CD1c-positive myeloid dendritic cell (primary cell): ENCODE results near the gene TVP23A.
"Not testable (repeated sequence)": the region's sequence is repeated elsewhere in the genome, so short reads cannot be mapped to it uniquely, and the experiment has no call there.

ENCODE experiments used
- DNase-seq: peaks from one replicate; pipeline ENCODE4 v3.0.0-alpha.2; 2016; ENCODE audit errors: extremely low spot score

Gene TVP23A

DNA sequence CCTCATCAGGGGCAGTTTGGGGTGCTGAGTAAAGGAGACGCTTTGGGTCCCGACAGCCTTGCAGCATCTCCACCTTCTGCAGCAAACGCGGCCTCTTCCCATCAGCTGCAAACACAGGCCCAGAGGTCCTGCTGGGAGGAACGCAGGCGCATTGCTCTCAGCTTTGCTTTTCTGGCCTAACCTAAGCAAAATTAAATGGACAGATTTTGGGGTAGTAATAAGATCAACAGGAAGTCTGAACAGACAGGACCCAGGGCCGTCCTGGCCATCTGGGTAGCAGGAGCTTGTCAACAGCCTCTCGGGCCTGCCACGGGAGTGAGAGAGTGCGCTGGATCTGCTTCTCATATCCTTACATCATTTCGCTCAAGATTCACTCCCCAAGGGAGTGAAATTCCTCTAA, 67.8 kb downstream of the TVP23A start:
- no peak for DNase-seq

DNA sequence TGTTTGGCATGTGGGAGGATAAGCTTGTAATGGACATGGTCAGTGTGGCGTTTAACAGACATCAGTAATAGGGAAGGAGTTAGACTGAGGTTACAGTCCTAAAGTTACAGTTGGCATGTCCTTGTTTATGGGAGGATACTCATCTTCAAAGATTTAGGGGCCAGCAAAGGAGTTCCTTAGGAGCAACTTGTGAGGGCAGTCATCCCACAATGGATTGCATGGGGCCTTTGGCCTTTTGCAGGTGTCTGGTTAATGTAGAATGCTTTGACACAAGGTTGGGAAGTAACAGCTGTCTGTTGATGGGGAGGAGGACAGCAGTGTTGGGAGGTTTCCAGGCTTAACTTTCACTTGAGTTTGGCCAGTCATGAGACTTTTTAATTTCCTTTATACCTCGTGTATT, 72.8 kb downstream of the TVP23A start:
- DNase-seq: peak; percentile 25

DNA sequence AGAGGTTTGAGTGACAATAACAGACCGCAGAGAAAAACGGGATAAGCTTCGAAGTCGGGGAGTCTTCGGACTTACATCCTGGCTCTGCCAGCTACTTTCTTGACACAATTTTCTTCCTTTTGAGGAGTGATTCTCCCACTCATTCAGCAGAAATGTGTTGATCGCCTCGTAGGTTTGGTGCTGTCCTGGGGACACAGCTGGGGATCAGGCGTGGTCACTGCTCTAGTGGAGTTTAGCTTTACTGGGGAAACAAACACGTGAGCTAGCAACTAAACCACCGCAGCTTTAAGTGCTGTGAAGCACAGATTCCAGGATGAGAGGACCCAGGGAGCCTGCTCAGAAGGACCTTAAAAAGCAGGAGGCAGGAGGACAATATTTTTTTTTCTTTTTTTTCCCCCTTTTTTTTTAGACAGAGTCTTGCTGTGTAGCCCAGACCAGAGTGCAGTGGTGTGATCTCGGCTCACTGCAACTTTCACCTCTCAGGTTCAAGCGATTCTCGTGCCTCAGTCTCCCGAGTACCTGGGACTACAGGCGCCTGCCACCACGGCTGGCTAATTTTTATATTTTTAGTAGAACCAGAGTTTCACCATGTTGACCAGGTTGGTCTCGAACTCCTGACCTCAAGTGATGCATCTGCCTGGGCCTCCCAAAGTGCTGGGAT, 74.1 kb downstream of the TVP23A start:
- DNase-seq: no peak

DNA sequence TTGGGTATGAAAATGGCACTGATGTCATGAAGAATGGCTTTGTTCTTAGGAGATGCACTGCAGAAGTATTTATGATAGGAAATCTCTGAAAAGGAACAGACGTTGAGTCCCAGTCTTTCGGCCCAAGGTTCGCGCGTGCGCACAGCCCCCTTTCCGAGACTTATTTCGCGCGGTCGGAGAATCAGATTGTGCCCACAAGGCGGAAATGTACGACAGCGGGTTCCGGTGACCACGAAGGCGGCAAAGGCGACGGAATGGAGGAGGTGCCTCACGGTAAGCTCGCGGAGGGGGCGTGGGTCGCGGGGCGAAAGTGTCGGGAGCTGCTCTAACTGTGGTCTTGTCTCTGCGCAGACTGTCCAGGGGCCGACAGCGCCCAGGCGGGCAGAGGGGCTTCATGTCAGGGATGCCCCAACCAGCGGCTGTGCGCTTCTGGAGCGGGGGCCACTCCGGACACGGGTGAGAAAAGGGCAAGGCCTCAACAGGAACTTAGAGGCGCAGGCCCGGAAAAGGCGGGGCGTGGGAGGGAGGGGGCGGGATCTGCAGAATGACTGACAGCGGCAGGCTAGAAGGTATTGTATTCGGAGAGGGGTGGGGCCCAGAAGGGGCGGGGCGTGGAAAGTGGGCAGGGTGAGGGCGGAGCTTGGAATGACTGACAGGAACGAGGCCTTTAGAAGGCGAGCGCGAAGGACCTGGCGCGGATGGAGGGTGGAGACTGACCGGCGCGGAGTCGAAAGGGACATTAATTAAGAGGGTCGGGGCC, 74.8 kb downstream of the TVP23A start, which contains the start of gene NUBP1:
Gene NUBP1, plus strand, starts transcription at position 233 of the 760 bp plus-strand sequence. Its CDS starts 22 bp downstream, at position 255.
- peak; percentile 99 for DNase-seq

DNA sequence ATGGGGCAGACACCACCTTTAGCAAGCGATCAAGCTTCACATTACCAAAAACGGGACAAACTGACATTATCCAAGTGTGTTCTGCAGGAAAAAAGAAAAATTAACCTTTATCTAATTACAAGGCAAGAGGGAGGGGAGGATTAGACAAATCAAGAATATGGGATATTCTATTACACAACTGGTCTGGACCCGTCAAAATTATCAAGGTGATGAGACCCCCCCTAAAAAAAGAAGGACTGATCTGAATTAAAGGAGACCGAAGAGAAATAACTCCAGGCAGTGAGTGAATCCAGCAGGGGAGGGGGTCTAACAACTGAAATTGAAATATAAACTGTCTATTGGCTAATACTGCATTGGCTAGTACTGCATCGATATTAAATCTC, 75.4 kb downstream of the TVP23A start:
- no peak for DNase-seq

DNA sequence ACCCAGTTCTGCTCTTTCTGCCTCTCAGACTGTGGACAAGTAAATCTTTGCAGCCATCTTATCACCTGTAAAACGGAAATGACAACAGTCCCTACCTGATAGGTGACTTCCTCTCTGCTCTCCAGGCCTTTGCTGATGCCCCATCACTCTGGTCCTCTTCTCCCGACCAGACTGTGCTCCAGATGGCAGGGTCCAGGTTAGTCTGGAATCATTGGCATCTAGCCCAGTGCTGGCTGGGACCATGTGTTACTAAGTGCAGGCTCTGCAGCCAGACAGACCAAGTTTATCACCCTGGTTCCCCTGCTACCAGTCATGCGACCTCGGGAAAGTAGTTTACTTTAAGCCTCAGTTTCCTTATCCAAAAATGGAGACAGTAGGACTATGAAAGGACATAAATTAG, 76.8 kb downstream of the TVP23A start:
- no peak for DNase-seq

DNA sequence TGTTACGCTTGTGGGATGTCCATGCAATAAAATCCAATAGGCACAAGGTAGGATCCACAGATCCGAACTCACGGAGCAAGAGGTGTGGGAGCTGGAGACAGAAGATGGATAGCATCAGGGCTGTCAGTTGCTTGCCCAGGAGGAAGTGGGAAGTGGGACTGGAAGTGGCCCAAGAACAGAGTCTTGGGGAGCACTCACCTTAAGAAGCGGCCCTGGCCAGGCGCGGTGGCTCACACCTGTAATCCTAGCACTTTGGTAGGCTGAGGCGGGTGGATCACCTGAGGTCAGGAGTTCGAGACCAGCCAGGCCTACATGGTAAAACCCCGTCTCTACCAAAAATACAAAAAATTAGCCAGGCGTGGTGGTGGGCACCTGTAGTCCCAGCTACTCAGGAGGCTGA, 77.3 kb downstream of the TVP23A start:
- not testable (repeated sequence) for DNase-seq

DNA sequence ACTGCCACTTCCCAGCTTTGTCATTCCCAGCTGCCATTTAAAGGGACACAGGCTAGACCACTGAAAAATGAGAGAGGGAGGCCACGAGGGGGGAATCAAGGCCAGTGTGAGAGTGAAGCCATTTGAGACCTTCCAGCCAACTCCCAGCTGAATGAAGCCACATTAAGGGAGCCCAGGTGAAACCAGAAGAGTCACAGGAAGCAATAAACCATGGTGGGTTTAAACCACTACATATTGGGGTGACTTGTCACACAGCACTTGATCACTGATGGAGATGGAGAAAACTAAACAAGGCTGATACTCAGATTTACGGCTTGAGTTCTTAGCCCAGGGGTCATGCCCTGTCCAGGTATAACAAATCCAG, 77.8 kb downstream of the TVP23A start:
- DNase-seq: no peak

DNA sequence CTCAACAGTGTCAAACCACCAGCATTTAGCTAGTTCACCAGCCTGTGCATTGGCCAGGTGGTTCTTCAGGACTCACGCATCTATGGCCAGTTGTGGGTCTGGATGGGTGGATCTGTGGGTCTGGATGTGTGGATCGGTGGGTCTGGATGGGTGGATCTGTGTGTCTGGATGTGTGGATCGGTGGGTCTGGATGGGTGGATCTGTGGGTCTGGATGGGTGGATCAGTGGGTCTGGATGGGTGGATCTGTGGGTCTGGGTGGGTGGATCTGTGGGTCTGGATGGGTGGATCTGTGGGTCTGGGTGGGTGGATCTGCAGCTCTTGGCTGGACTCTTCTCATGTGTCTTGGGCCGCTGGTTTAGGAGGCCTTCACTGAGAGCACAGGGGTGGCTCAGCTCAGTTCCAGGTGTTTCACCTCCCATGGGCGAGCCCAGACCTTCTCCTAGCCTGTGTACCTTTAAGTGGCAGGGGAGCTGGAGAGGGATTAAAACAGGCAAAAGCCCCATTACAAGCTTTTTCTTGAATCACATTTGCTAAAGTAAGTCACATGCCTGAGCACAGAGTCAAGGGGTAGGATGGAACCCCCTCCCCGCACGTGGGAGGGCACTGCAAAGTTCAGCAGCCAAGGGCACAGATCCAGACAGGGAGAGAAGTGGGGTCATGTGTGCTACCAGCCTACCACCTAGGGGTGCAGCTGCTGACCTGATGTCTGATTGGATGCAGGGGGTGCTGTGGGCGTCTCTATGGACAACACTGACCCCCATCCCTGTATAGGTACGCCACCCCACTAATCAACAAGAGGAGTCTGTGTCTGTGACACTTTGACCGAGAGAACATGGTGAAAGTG, 78.4 kb downstream of the TVP23A start:
- no peak for DNase-seq

DNA sequence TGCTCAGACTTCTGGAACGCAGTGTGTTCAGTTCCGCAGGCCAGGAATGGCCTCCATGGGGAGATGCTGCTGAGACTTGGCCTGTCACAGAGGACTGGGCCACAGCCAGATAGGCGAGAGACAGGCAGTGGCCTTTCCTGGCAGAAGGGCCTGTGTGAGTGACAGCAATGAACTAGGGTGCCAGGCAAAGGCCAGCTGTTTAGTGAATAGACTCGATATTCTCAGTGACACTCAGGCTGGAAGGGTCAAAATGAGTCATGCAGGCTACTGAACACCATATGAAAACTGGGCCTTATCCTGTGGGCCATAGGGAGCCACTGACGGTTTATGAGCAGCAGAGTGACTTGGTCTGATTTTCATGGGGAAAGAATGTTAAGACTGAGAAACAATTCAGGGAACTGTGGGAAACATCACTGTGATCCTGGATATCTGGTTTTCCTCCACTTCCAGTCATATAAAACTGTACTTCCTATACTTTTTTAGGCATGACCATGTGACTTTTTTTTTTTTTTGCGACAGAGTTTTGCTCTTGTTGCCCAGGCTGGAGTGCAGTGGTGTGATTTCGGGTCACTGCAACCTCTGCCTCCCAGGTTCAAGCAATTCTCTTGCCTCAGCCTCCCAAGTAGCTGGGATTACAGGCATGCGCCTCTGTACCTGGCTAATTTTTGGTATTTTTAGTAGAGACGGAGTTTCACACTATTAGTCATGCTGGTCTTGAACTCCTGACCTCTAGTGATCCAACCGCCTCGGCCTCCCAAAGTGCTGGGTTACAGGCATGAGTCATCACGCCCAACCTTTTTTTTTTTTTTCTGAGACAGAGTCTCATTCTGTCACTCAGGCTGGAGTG, 80.1 kb downstream of the TVP23A start:
- DNase-seq: peak; percentile 86

DNA sequence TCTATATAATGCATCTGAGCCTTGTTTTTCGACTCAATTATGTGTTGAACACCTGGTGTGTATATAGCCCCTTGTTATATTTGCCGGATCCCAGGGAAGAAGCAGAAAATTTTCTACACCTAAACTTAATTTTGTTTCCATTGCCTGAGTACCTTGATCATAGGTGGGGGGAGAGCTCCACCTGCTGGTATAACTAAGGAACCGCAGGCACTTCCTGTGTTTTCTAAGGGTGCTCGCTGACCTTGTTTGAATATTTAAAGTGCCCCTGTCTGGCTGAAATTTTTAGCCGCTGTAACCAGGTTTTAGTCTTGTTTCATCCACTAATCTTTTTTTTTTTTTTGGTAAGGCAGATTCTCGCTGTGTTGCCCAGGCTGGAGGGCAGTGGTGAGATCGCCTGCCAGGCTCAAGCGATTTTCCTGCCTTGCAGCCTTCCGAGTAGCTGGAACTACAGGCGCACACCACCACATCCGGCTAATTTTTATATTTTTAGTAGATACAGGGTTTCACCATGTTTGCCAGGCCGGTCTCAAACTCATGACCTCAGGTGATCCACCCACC, 81.4 kb downstream of the TVP23A start:
- peak; percentile 84 for DNase-seq

DNA sequence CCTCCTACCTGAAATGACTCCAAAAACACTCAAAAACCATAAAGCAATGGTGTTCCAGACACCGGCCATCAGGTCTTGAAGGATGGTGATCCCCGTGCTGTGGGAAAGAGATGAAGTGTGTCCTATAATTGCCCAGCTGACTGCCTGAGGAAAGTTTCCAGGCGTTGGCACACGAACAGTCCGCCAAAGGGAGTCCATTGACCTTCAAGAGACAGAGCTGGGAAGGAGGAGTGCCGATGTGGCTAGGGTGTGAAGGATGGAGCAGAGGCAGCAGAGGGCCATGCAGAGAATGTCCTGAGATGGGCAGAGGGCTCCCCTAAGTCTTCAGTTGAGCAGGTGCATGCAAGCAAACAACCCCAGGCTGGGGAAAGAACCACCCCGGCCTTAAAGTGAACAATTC, 86.8 kb downstream of the TVP23A start:
- DNase-seq: no peak

DNA sequence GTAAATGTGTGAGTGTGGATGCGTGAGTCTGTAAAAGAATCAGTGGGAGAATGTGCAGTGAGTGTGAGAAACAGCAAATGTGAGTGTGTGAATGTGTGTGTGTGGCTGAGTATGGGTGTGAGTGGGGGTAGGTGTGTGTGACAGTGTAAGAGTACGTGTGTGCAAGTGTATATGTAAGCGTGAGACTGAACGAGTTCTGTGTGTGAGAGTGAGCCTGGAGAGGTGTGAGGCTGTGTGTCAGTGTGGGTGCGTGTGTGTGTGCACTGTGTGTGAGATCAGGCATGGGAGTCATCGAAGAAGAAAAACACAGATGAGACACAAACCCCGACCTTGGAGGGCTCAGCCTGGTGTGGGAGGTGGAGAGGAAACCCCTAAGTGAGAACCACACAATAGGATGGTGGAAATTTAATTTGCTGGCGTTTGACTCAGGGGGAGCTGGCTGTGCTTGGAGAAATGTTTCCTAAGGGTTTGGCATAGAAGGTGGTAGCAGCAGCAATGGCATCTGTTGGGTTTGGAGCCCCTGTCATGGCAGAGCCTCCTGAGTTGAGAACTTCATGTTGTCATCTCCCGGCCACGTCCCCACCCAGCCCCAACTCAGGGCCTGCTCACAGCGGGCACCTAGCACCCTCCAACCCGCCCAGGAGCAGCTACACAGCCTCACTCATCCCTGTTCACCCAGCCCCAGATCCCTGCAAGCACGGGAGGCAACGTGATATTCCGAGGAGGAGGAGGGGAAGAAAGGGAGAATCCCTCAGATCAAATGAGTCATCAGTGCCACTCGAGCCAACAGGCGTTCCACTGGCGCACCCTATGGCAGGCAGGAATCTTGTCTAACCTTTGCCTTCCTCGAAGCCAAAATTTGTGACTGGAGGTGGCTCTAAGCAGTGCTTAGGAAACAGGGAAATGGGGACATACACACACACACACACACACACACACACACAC, 89.2 kb downstream of the TVP23A start:
- no peak for DNase-seq

DNA sequence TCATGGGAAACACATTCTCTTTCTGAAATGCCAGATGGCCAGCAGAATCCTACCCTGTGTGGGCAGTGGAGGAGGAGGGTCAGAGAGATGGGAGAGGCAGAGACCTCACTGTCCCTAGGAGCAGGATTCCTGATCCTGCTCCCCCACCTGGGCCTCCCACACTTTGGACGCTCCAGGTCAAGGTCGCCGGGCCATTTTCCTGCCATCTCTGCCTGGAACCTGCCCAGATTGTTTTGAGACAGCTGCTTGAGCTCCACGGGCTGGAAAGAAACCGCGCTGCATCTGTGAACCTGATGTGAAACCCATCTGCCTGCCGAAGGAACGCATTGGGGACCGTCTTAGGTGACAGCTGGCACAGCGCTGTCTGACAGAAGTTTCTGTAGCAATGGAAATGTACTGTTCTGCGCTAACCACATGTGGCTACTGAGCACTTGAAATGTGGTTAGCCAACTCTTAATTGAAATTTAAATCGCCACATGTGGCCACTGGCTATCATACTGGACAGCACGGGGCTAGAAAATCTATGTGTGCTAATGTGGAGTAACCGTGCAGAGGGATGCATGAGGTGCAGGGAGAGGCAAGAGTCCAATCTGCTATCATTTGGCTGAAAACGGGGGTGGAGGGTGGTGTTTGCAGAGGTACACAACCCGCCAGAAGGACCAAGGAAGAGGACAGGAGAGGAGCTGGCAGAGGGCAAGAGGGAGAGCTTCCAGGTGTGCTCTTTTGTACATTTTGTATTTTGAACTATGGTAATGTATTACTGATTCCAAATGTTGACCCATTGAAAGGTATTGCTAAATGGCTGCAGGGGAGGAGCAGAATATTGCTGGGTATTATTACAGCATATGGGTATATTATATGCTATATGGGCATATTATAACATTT, 90.3 kb downstream of the TVP23A start:
- DNase-seq: no peak
